ENCODE results near the gene SPOPL.
"Not testable (repeated sequence)": the region's sequence is repeated elsewhere in the genome, so short reads cannot be mapped to it uniquely, and the experiment has no call there.

SPOPL gene

DNA sequence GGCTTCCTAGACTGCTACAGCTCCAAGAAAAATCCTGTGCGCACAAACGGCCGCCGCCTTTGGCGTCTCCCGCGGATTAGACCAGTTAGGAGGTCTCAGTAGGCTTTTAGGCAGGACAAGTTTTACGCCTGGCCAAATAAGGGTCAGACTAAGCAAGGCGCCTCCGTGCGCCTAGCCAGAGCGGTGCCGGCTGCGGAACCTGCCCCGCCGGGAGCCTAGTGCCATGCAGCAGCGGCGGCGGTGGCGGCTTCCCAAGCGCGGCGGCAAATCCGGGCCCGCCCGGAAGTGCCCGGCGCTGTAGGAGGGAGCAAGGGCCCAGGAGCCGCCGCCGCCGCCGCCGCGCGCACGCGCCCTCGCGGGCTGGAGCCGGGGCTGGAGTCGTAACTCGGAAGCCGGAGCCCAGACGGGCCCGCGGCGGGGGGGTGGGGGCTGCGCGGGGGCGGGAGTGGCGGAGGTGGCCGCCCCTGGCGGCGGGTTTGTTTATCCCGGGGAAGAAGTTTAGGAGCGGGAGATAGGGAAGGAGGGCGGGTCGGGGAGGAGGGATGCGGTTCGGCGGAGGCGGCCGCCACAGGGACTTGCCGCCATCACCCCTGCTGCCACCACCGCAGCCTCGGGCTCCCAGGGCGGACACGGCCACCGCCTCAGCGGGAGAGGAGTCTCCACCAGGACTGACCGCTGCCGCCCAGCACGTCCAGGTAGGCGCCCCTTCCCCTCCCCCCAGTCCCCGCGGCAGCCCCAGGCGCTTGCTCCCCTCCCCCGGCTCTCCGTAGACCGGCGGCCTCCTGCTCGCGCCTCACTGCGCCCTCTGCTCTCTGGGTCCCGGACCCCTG lies at the start of gene SPOPL:
SPOPL (plus strand) TSS at position 346 of the 830 bp plus-strand sequence. CDS start 48,447 bp downstream, outside the sequence.
- peak; percentile 92 for DNase-seq

DNA sequence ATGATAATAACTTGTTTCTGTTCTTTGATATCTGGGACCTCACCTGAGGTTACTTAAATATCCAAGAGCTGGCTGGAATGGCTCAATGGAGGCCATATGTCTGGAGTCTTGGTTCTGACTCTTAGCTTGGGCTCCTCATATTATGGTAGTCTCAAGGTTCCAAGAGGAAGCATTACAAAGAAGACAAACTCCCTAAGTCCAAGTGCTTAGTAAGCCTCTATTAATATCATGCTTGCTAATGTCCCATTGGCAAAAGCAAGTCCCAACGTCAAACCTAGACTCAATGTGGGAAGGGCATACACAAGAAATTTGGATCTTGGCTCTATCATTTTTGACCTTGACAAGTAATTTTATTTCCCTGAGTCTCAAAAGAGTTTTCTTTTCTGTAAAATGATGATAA lies 49.2 kb upstream of the SPOPL start:
- DNase-seq, result no peak

DNA sequence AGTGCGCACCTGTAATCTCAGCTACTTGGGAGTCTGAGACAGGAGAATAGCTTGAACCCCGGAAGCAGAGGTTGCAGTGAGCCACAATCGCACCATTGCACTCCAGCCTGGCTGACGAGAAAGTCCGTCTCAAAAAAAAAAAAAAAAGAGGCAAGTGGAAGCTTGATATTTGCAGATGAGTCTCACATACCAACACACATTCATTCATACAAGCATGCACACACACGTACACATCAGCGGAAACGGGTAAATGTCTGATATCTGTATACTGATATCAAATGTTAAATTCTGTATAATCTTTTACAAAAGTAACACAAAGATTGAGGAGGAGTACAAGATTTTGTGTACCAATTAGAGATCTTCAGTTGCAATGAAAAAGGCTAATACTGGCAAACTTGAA lies 47.8 kb upstream of the SPOPL start:
- no peak for DNase-seq

DNA sequence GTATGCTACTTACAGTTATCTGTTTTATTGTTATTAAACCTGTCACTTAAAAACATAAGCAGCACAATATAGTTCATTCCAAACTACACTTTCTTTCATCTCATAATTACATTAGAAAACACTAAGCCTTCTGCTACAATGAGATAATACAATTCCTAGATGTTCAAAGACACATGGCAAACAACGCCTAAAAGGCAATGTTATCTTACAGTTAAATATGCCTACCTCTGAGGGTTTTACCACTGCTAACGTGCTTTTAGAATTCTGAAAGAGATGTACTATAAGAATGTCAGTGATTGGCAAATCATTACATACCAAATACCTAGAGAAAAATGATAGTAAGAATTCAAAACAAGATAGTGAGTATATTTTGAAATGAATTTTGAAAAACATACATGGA lies 46.8 kb upstream of the SPOPL start:
- no peak for DNase-seq

DNA sequence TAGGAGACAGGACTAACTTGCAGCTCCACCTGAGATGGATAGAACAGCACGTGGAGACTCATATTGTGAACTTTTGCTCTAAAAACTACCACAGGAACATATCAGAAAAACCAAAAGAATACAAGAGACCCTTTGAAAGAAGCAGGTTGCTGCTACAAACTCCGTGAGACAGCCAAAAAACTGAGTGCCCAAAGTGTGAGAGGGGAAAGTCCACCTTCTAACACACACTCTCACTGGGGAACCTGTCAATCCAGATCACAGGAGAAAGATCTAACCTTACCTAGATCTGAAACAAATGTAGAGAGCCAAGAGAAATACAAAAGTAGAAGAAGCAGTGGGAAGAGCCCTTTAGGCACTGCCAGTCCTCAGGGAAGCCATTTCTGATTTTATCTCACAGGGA lies 46.3 kb upstream of the SPOPL start:
- no peak for DNase-seq

DNA sequence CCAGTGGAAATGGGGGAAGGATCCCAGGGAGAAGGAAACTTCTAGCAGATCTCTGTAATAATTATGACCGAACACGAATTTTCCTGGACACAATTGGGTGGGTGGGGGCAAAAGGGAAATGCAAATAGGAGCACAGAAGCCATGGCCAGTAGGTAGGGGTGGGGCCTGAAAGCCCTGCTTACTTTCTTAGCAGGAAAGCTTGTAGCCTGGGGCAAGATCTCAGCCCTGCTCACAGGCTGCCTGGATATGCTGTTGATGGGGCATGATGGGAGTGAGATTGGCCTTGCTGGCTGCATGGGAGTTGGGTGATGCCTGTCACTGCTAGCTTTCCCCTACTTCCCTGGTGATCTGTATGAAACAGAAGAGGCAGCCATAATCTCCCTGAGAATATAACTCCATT lies 45.9 kb upstream of the SPOPL start:
- no peak for DNase-seq

DNA sequence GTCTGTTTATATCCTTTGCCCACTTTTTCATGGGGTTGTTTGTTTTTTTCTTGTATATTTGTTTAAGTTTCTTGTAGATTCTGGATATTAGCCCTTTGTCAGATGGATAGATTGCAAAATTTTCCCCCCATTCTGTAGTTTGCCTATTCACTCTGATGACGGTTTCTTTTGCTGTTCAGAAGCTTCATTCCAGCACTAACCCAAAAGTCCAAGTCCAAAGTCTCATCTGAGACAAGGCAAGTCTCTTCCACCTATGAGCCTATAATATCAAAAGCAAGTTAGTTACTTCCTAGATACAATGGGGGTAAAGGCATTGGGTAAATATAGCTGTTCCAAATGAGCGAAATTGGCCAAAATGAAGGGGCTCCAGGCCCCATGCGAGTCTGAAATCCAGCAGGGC lies 38.9 kb upstream of the SPOPL start:
- DNase-seq, result not testable (repeated sequence)

DNA sequence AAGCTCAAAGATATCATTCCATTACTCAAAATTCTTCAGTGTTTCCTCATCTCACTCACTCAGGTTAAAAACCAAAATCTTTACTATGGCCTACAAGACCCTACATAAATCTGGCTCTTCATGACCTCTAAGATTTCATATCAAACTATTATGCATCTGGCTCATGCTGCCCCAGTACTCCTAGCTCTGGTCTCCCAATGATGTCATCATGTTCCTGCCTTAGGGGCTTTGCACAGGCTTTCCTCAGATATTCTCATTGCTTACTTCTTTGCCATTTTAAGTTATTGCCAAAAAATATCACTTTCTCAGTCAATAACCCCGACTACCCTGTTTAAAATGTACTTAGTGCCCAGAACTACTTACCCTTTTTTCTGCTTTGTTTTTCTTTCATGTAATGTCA lies 33.0 kb upstream of the SPOPL start:
- DNase-seq, result no peak

DNA sequence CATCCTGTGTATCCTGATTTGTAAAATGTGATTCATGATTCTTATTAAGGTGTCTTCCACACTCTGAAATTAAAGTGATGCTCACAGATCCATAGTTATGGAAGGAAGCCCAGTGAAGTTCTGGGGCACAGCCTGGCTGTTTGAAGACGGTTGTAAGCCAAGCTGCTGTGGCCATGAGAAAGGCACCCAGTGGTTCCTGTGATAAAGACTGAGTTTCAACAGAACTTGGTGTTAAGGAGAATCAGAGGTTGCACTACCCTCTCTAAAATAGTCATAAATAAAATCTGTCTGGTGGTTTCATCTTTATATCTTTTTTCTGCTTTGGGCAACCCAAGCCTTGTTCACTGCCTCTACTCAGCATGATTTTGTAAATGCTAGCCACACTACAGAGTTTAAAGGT lies 32.2 kb upstream of the SPOPL start:
- no peak for DNase-seq

DNA sequence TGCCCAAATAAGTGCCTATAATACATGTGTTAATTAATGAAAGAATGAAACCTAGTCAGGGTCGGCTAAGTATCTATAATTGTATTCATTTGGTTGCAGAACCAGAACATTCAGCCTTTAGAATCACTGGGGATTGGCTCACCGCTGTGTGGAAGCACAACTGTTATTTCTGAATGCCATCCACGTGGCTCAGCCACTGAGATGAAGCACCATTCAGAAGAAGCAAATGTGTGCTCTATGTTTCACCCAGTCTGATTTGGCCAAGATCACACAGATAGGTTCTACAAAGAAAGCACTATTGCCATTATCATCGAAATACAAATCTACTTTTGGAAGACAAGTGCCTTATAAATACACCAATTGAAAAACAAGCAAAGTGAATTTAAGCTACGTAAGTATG lies 30.6 kb upstream of the SPOPL start:
- no peak for DNase-seq

DNA sequence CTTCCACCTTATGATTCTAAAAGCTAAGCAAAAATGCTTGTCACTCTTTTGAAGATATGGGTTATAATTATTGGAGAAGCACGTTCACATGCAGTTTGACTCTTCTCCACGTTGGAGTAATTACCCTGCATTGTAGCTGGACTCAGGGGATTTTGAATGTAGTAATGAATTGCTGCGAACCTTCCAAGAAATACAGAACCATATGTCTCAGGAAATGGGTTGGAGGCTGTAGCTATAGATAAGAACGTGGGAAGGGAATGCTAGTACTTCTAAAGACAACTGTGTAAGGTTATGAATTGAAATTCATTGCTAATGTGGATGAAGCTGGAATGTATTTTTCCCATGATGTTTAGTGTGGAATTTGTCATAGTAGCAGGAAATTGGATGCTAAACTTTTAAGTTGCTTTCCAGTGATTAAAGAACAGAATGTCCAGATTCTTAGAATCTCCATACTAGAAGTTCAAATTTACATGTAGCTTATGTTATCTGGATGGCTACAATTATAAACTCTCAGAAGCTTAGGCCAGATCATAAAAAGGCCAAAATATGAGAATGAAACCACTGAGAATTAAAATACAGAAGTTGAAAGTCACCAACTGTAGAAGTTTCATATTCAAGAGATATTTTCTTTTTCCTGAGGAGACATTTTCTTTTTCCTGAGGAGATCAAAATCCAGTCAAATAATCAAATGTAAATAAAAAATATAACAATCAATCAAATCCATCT lies 27.3 kb upstream of the SPOPL start:
- DNase-seq, result no peak

DNA sequence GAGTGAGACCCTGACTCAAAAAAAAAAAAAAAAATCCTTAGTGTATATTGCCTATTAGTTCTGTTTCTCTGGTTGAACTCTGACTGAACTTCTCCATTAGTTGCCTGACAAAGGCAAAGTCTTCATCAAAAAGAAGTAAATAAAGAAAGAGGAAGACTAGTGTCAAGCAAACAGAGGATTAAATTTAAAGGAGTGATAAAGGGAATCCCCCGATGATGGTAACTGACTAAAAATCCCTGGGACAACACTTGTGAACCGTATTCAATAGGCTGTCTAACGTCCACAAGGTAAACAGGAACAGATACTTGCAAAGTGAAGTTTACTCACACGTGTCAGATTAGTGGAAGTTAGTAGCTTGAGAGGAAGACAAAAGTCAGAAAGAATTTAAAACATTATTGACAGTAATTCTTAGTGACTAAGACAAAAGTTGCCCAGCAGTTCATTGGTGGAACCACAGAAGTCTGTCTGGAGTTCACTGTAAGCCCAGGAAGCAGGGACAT lies 26.2 kb upstream of the SPOPL start:
- DNase-seq, result no peak

DNA sequence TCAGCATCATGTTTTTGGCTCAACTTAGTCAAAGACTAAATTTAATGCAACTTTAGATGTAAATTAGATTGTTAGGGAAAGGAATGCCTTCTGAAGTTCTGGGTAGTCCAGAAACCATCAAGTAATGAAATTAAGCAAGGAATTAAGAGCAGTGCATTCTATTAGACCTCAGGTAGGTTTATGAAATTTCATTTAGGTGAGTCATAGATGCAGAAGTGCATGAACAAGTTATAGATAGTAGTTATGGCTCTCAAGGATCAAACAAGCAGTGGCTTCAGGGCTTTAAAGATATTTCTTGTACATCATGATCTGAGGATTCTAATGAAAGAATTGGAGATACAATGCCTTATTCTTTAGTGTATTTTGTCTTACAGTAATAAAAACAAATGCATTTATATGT lies 25.4 kb upstream of the SPOPL start:
- DNase-seq, result no peak

DNA sequence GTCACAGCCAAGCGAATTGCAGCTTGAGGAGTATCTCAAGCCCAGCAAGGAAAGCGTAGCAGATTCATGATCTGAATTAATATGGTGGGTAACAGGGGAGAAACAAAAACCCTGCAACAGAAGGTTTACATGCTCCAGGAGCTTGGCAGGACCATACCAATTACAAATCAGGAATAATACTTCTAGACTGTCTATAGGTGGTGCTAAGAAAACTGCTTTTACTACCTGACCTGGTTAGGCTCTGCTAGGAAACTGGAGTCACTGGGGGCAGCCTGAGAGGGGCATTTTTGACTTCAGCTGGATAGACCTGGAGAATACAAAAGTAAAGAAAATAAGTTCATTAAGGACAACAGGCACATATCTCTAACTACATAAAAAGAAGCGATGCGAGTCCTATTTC lies 24.6 kb upstream of the SPOPL start:
- no peak for DNase-seq

DNA sequence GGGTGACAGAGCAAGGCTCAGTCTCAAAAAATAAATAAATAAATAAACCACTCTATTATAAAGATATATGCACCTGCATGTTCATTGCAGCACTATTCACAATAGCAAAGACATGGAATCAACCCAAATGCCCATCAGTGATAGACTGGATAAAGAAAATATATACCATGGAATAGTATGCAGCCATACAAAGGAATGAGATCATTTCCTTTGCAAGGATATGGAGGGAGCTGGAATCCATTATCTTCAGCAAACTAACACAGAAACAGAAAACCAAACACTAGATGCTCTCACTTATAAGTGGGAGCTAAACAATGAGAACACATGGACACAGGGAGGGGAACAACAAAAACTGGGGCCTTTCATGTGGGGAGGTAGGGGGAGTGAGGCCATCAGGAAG lies 18.8 kb upstream of the SPOPL start:
- not testable (repeated sequence) for DNase-seq

DNA sequence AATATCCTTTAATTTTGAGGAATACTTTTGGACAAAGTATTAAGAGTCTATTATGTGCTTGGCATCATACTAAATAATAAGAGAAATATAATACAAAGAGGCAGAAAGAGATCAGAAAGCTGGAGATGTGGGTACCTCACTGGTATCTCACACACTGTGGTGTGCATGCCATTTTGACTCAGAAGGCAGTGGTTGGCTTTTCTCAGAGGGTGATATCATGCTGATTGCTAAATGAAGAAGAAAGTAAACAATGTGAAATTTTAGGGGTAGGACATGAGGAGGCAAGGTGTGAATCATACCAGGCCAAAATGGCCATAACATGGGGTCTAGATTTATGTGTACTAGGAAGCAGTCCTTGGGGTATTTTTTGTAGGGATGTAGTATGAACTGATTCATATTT lies 16.6 kb upstream of the SPOPL start:
- no peak for DNase-seq

DNA sequence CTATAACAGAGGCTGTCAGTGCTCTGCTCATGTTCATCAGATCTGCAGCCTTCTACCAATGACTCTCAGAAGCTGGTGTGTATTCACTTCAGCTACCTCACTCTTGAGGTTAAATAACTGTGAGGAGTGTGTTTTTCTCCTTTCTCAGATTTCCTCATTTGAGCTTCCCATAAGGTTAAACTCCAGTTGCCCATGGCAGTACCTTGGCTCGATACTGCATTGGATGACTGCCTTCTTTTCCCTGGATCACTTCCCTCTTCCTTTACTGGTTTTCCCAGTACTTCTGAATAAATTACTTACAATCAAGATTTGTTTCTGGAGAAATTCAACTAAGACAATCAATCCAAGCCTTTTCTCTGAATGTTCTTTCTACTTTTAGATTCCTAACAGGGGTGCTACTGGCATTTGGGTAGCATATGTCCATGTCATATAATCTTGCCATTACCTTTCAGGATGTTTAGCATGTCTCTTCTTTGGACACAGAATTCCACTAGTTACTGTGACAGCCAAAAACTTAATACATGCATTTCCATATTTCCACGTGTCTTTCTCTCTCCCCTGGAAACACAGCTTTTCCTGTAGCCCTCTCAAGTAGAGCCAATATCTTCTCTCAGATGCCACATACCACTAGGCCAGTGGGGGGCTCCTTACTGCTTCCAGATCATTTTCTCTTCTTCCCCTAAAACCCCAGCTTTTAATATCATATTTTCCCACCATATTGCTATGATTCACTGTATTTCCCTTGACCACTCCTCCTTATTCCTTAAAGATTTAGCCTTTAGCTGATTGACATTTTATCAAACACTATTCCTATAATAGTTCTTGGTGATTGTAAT lies 15.0 kb upstream of the SPOPL start:
- no peak for DNase-seq

DNA sequence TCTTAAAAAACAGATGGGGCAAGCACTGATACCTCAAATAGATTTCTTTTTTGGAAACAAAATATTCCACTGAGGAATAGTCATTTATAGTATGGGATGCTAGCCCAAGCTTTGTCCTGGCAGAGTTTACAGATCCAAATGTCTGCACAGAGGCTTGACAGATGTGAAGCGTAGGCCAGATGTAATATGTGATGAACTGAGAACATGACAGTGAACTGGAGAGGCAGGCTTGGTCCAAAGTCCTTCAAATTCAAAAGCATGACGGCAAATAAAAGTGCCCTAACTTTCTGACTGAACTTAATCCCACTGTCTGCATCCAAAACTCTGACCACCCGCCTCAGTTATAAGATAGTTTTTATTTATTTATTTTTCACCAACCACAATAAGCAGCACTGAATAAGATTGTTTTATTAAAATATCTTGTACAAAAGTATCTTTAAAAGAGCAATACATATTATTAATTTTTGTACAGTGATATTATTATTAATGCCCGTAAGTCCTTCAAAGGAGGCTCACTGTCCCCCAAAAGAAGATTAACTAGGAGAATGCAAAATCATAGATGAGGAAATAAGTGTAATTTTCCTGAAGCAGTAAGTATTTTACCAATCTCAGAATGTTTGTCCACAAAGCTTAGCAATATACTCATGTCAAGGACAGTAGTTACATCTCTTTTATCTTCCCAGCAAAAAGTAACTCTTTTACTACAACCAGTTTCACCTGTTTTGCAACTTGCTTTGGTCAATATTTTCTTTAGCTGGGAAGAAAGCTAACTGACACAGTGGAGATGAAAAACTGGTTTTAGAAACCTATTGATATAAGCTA lies 10.7 kb upstream of the SPOPL start:
- no peak for DNase-seq

DNA sequence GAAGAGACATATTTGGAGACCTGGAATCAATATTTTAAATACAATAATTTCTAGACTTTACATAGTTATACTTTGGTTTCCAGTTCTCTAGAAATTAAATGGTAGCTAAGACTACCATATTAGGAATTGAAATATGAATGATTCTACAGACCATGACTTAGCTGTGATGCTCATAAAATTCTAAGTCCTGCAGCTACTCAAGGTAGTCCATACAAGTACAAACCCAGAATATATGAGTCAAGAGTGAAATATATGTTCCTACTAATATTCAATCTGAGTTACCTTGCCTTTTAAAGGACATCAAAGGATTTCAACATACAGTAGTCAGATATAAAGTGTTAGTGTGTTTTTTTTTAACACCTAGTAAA lies 10.1 kb upstream of the SPOPL start:
- DNase-seq, result no peak

DNA sequence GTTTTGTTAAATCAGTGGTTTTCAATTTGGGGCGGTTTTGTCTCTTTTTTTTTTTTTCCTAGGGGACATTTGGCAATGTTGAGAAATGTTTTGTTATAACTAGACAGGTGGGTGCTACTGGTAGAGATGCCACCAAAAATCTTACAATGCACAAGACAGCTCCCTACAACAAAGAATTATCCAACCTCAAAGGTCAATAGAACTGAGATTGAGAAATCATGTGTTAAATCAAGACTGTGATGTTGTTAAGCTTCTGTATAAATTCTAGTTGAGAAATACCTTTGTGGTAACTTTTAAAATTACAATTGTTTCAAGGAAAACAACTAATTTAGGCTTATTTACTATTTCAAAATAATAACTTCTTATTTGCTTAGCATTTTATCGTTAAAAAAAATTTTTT lies 9.4 kb upstream of the SPOPL start:
- no peak for DNase-seq

DNA sequence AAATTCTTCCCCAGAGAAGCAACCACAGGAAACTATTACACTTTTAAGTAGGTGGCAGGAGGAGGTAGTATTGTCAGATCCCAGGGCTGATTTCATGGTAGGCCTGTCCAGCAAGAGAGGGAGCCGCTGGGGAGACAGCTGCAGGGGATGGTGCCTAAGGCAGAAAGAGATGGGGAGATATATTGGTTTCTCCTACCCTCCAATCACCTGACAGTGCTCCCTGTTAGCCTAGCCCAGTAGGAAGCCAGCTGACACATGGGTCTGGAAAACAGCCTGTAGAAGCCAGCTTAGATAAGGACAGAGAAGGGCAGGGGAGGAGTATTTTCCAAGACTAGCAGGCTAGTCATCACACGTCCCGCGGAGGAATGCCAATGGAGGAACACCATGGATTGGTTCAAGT lies 8.2 kb upstream of the SPOPL start:
- DNase-seq, result no peak

DNA sequence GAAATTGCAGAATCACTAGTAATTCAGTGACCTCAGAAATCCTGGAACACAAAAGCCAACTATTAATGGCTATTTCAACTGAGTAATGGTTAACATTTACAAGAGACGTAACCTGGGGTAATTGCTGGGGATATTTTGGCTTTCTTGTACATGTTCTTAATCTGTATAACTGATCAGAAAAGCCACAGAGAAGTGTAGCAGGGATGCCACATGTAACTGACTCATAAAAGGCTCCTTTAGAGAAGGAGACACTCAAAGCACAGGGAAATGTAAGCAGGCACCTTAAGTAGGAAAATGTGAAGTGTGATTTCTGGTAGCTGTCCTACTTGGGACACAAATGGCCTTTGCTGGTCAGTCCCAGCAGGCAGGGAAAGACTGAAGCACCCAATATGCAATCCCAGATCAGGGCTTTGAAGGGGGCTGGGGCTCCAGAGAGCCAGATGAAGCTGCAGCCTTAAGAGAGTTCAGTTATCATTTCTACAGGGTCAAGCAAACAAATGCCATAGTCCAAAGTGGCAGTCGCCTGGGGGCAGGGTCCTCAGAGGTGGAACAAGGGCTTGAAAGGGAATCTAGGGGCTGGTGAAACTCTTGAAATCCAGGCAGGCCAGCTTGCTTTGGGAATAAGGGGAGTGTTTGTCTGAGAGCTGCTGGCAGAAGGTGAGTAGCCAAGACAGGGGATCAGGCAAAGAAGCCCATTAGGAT lies 7.2 kb upstream of the SPOPL start:
- DNase-seq, result no peak
